ENCODE results near the gene MGAT4C. TPM values are rescaled to one million over a fixed set of nuclear protein-coding genes. Genes with fewer than 3 reads are reported as not detected.

MGAT4C gene
- total RNA-seq, 2 donors from 2014 or later: 0.14 to 0.28 TPM

DNA sequence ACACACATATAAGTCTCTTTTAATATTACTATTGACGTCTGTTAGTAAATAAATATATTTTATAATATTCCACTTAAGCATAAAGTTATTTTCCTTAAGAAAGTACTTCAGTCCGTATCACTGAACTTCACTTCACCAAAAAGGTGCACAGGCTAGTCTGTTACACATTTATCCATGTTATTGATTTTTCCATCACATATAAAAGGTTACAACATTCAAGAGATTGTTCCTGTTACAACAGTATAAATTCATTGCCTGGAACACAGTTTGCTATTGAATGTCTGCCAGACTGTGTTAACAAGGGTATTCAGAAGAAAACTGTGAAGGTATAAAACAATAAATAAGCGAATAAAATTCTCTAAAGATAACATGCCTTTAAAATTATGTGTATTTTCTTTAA lies 206.2 kb downstream of the MGAT4C start:
- no peaks in the 10 kb centered on the region for H3K27me3 ChIP-seq (replicated peaks; ENCODE audit: insufficient read depth)
- H3K4me3 ChIP-seq: no peak overlapping the region
- no peaks in the 10 kb centered on the region for H3K4me1 ChIP-seq (ENCODE audit: control insufficient read depth in 1 of 2, low read depth in 2 of 2)
- H3K27ac ChIP-seq: no peak overlapping the region
- DNase-seq (ENCODE audit: low spot score): no peak
- TF ChIP-seq, protein P1, sequence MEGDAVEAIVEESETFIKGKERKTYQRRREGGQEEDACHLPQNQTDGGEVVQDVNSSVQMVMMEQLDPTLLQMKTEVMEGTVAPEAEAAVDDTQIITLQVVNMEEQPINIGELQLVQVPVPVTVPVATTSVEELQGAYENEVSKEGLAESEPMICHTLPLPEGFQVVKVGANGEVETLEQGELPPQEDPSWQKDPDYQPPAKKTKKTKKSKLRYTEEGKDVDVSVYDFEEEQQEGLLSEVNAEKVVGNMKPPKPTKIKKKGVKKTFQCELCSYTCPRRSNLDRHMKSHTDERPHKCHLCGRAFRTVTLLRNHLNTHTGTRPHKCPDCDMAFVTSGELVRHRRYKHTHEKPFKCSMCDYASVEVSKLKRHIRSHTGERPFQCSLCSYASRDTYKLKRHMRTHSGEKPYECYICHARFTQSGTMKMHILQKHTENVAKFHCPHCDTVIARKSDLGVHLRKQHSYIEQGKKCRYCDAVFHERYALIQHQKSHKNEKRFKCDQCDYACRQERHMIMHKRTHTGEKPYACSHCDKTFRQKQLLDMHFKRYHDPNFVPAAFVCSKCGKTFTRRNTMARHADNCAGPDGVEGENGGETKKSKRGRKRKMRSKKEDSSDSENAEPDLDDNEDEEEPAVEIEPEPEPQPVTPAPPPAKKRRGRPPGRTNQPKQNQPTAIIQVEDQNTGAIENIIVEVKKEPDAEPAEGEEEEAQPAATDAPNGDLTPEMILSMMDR (IDR thresholded peaks at IDR 0.05): no peak
- no peak for ATAC-seq (ENCODE audit: insufficient number of reproducible peaks, low FRiP score, low read depth)
- H3K36me3 ChIP-seq: no peaks in the 10 kb centered on the region
- H3K9me3 ChIP-seq: no peaks in the 10 kb centered on the region

- Histone ChIP-seq H3K4me1 (ENCODE audit: control insufficient read depth in 1 of 2, low read depth in 2 of 2) (no peaks in the 10 kb centered on the region), H3K9me3 (peaks cover 2% of the 10 kb centered on the region), H3K27me3 (replicated peaks; ENCODE audit: insufficient read depth) (no peaks in the 10 kb centered on the region), H3K36me3 (no peaks in the 10 kb centered on the region), H3K4me3 (no peak overlapping the region), H3K27ac (no peak overlapping the region)
- DNase-seq (ENCODE audit: low spot score): no peak
- ATAC-seq (ENCODE audit: insufficient number of reproducible peaks, low FRiP score, low read depth): no peak
- TF ChIP-seq, protein P1 (IDR thresholded peaks at IDR 0.05): no peak
These were observed 211.8 kb downstream of the MGAT4C start for GRCh38 chr12:86044396-86044795.

GRCh38 chr12:86042062-86042461 lies 214.1 kb downstream of the MGAT4C start:
- no peak overlapping the region for H3K27ac ChIP-seq
- no peaks in the 10 kb centered on the region for H3K4me1 ChIP-seq (ENCODE audit: control insufficient read depth in 1 of 2, low read depth in 2 of 2)
- H3K4me3 ChIP-seq: no peak overlapping the region
- peaks cover 2% of the 10 kb centered on the region for H3K9me3 ChIP-seq
- H3K27me3 ChIP-seq (replicated peaks; ENCODE audit: insufficient read depth): no peaks in the 10 kb centered on the region
- no peaks in the 10 kb centered on the region for H3K36me3 ChIP-seq
- TF ChIP-seq, protein P1 (IDR thresholded peaks at IDR 0.05): no peak
- DNase-seq (ENCODE audit: low spot score) (no peak), ATAC-seq (ENCODE audit: insufficient number of reproducible peaks, low FRiP score, low read depth) (no peak)

- no peaks in the 10 kb centered on the region for H3K9me3 ChIP-seq
- TF ChIP-seq, protein P1 (IDR thresholded peaks at IDR 0.05): no peak
- no peak for ATAC-seq (ENCODE audit: insufficient number of reproducible peaks, low FRiP score, low read depth)
- H3K36me3 ChIP-seq: no peaks in the 10 kb centered on the region
- H3K27ac ChIP-seq: no peak overlapping the region
- no peak for DNase-seq (ENCODE audit: low spot score)
- no peak overlapping the region for H3K4me3 ChIP-seq
- no peaks in the 10 kb centered on the region for H3K27me3 ChIP-seq (replicated peaks; ENCODE audit: insufficient read depth)
- H3K4me1 ChIP-seq (ENCODE audit: control insufficient read depth in 1 of 2, low read depth in 2 of 2): no peaks in the 10 kb centered on the region
These were observed 237.8 kb downstream of the MGAT4C start for GRCh38 chr12:86018361-86018760.

DNA sequence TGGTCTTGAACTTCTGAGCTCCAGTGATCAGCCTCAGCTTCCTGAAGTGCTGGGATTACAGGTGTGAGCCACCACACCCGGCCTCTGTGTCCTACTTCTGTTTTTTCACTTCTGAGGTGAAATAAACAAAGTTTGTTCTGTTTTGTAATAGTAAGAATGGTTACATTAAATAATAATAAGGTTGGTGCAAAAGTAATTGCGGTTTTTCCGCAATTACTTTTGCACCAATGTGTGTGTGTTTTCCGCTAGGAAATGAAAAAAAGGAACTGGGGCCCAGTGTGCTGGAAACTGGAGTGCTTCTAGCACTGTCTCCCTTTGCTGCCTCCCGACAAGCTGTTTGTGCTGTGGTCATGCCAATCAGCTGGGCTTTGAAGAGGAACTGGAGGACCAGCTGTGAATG lies 241.2 kb downstream of the MGAT4C start:
- DNase-seq (ENCODE audit: low spot score) (no peak), ATAC-seq (ENCODE audit: insufficient number of reproducible peaks, low FRiP score, low read depth) (no peak)
- Histone ChIP-seq H3K4me3 (no peak overlapping the region), H3K27ac (no peak overlapping the region), H3K4me1 (ENCODE audit: control insufficient read depth in 1 of 2, low read depth in 2 of 2) (no peaks in the 10 kb centered on the region), H3K9me3 (no peaks in the 10 kb centered on the region), H3K27me3 (replicated peaks; ENCODE audit: insufficient read depth) (no peaks in the 10 kb centered on the region), H3K36me3 (no peaks in the 10 kb centered on the region)
- TF ChIP-seq, protein P1 (IDR thresholded peaks at IDR 0.05): no peak
